HG02763 (cell line): ENCODE data around the gene COPS9.

ENCODE experiments used
- ATAC-seq: cut with Tn5 transposase; IDR thresholded peaks from one replicate; pipeline ENCODE4 v1.9.1; 2021; ENCODE audit warnings: mild to moderate bottlenecking, moderate library complexity; ENCODE audit not compliant: unreplicated experiment

The COPS9 gene

GRCh38 chr2:240121675-240122074 lies 14.4 kb downstream of the COPS9 start:
- ATAC-seq = no peak

- ATAC-seq = no peak
These were observed 14.9 kb downstream of the COPS9 start for GRCh38 chr2:240121190-240121589.

- ATAC-seq = no peak
These were observed 21.9 kb downstream of the COPS9 start for GRCh38 chr2:240114233-240114632.

- no peak for ATAC-seq
These were observed 23.0 kb downstream of the COPS9 start for GRCh38 chr2:240112914-240113690.

DNA sequence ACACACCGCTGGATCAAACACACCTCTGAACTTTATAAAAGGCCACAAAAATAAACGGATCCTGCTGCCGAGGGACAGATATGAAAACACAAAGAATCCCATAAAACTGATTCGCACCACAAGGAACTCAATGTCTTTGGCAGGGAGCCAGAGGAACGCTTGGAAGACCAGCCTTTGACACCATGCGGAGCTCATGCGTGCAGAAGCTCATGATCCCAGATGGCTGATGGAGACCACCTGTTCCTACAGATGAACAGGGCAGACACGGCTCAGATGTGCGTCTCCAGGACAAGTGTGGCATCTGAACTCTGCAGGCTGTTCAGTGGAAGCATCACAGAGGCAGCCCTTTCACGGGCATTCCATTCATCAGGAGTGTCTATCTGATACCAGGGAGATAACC lies 24.9 kb downstream of the COPS9 start:
- no peak for ATAC-seq

DNA sequence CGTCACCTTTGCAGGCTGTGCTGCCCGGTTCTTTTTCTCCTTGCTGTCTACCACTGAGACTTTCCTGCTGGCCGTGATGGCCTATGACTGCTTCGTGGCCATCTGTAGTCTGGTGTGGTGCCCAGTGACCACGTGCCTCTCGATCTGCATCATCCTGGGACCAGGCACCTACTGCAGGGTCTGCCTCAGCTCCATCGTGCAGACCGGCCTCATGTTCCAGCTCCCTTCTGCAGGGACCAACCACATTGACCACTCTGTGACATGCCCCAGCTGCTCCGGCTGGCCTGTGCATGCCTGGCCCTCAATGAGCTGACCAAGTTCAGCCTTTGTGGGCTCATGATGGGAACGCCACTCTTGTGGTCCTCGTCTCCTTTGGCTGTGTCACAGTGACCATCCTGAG lies 26.7 kb downstream of the COPS9 start:
- ATAC-seq = no peak

- no peak for ATAC-seq
These were observed 28.7 kb downstream of the COPS9 start for GRCh38 chr2:240107477-240107796.

- no peak for ATAC-seq
These were observed 29.2 kb downstream of the COPS9 start for GRCh38 chr2:240106765-240107476.

- no peak for ATAC-seq
These were observed 30.1 kb downstream of the COPS9 start for GRCh38 chr2:240105982-240106381.

DNA sequence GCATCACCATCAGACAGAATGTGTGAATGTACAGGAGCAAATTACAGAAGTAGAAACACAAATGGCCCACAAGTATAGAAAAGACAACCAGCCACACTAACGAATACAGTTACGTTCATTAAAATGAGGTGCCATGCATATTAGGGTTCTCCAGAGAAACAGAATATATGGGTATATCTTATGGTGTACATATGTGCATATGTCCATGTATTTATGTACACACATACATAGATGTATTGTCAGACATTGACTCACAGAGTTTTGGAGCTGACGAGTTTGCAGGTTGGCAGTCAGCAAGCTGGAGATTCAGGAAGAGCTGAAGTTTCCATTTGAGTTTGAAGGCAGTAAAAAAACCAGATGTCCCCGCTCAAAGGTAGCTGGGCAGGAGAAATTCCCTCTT lies 33.0 kb downstream of the COPS9 start:
- no peak for ATAC-seq

- no peak for ATAC-seq
These were observed 37.8 kb downstream of the COPS9 start for GRCh38 chr2:240098349-240098748.

- ATAC-seq = no peak
These were observed 40.3 kb downstream of the COPS9 start for GRCh38 chr2:240095556-240096523.

DNA sequence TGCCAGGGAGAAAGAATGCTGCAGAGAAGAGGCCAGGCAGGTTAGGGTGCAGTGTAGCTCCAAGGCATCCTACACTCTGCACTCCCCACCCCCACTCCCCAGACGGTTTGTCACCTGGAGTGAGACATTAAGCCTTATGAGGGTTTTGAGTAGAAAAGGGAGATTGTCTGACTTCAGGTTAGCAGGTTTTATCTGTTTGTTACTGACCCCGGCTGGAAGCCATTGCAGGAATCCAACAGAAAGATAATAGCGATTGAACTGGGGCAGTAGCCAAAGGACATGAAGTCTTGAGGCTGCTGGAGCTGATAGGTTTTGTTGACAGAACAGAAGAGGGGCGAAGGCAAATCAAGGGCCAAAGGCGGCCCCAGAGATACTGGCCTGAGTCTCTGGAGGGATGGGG lies 46.8 kb downstream of the COPS9 start:
- ATAC-seq = no peak

DNA sequence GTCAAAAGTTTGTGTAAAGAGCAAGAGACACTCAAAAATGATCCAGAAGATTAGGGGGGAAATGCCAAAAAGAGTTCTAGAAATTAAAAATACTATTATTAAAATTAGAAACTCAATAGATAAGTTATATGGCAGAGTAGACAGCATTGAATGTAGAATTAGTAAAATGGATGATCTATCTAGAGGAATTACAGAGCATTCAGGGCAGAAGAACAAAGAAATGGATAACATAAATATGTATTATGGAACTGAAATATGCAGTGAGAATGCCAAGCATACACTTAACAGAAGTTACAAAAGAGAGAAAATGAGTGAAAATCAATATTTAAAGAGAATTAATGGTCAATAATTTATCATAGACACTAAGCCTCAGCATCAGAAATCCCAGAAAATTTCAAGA lies 49.5 kb downstream of the COPS9 start:
- ATAC-seq = no peak
